H1 (cell line): ENCODE results near the gene ZC2HC1C. TPM values are rescaled to one million over a fixed set of nuclear protein-coding genes. Genes with fewer than 3 reads are reported as not detected.

Experiments
- CTCF ChIA-PET: fragments of 300-600 bp; sonication (Branson Sonifier 250); formaldehyde crosslinking; loops from one replicate; lab custom pipeline; 2021; ENCODE audit not compliant: partially characterized antibody; lab: Charles Lee
- POLR2A ChIA-PET: fragments of 300-600 bp; sonication (Branson Sonifier 250); formaldehyde crosslinking; loops from one replicate; lab custom pipeline; 2021; ENCODE audit warnings: inconsistent platforms; ENCODE audit not compliant: partially characterized antibody; lab: Charles Lee
- DNase-seq, 2 experiments: peaks; one replicate each; pipeline versions ENCODE4 v3.0.0 to v3.0.0-alpha.2; 2010 to 2022; ENCODE audit warnings: low spot score in 2 of 2, low read depth in 1 of 2, mixed read lengths in 1 of 2
- FAIRE-seq: peaks from 2 replicates; lab custom pipeline; 2011; peaks lifted over from hg19 to GRCh38; lab: Jason Lieb, UNC
- H2AFZ ChIP-seq: 2 replicates; pipeline ENCODE4 v1.8.1; 2012; ENCODE audit warnings: low read length, inconsistent platforms
- H2AK5ac ChIP-seq: 2 replicates; pipeline ENCODE4 v1.6.1; 2013; ENCODE audit warnings: low read depth, low read length
- H2BK120ac ChIP-seq: replicated peaks from 2 replicates; pipeline ENCODE3; 2013; ENCODE audit warnings: low read depth, low read length, inconsistent platforms
- H2BK12ac ChIP-seq: 2 replicates; pipeline ENCODE4 v1.6.1; 2013; ENCODE audit warnings: low read depth, low read length
- H2BK15ac ChIP-seq: 2 replicates; pipeline ENCODE4 v1.6.1; 2013; ENCODE audit warnings: low read length
- H2BK20ac ChIP-seq: 2 replicates; pipeline ENCODE4 v1.6.1; 2013; ENCODE audit warnings: low read length
- H2BK5ac ChIP-seq: 2 replicates; pipeline ENCODE4 v1.6.1; 2013; ENCODE audit warnings: low read depth, low read length
- H3K14ac ChIP-seq: 2 replicates; pipeline ENCODE4 v1.6.1; 2013; ENCODE audit warnings: inconsistent platforms; ENCODE audit not compliant: insufficient read length
- H3K18ac ChIP-seq: 2 replicates; pipeline ENCODE4 v1.6.1; 2013; ENCODE audit warnings: low read length; ENCODE audit errors: extremely low read depth
- H3K23ac ChIP-seq: 2 replicates; pipeline ENCODE4 v1.6.1; 2013; ENCODE audit warnings: inconsistent platforms; ENCODE audit not compliant: insufficient read length
- H3K23me2 ChIP-seq: 2 replicates; pipeline ENCODE4 v1.6.1; 2013; ENCODE audit warnings: low read depth, low read length
- H3K27ac ChIP-seq: 2 replicates; pipeline ENCODE4 v1.6.1; 2011; ENCODE audit warnings: low read depth, low read length, inconsistent platforms
- H3K27me3 ChIP-seq, 4 experiments: replicated peaks in 1 of 4; 1 replicate in 1 of 4; 2 replicates in 3 of 4; pipeline versions ENCODE4 v1.6.1 to v1.8.1; 2011 to 2013; ENCODE audit warnings: low read length in 3 of 4, mild to moderate bottlenecking in 3 of 4, inconsistent platforms in 2 of 4, mixed read lengths in 2 of 4, moderate library complexity in 1 of 4; ENCODE audit not compliant: control insufficient read depth in 3 of 4, insufficient read depth in 3 of 4; ENCODE audit errors: extremely low read depth in 1 of 4
- H3K36me3 ChIP-seq, 4 experiments: 2 replicates each; pipeline versions ENCODE4 v1.6.1 to v1.8.1; 2011 to 2013; ENCODE audit warnings: mild to moderate bottlenecking in 4 of 4, low read length in 3 of 4, moderate library complexity in 2 of 4, control low read depth in 1 of 4, inconsistent platforms in 1 of 4; ENCODE audit not compliant: insufficient read depth in 4 of 4, control insufficient read depth in 2 of 4
- H3K4ac ChIP-seq: replicated peaks from 2 replicates; pipeline ENCODE3; 2013; ENCODE audit warnings: low read length, low read depth, mixed read lengths, inconsistent platforms; ENCODE audit not compliant: insufficient read length
- H3K4me1 ChIP-seq, 4 experiments: replicated peaks in 1 of 4; 1 replicate in 1 of 4; 2 replicates in 3 of 4; pipeline versions ENCODE4 v1.6.1 to v1.8.1; 2011 to 2013; ENCODE audit warnings: low read length in 3 of 4, inconsistent platforms in 2 of 4, mixed read lengths in 1 of 4; ENCODE audit not compliant: insufficient read depth in 4 of 4, control insufficient read depth in 3 of 4
- H3K4me2 ChIP-seq, 2 experiments: 2 replicates each; pipeline versions ENCODE4 v1.6.1 to v1.8.1; 2011 to 2013; ENCODE audit warnings: low read depth in 2 of 2, low read length in 2 of 2, control low read depth in 1 of 2, inconsistent platforms in 1 of 2, mild to moderate bottlenecking in 1 of 2; ENCODE audit not compliant: insufficient read depth in 1 of 2
- H3K4me3 ChIP-seq, 4 experiments: fragments of 200-600, 300-600 bp in 1 of 4; sonication (generic), shearing (Covaris generic), sonication (Bioruptor Twin) in 1 of 4; 2 replicates each; pipeline versions ENCODE4 v1.5.1 to v1.8.1; 2011 to 2016; ENCODE audit warnings: low read length in 4 of 4, low read depth in 3 of 4, control low read depth in 2 of 4, inconsistent platforms in 2 of 4, mild to moderate bottlenecking in 2 of 4, mixed read lengths in 1 of 4, moderate library complexity in 1 of 4; ENCODE audit not compliant: insufficient read depth in 2 of 4; ENCODE audit errors: extremely low read depth in 1 of 4
- H3K56ac ChIP-seq: replicated peaks from 2 replicates; pipeline ENCODE3; 2013; ENCODE audit warnings: low read depth, mild to moderate bottlenecking, mixed read lengths, low read length, inconsistent platforms; ENCODE audit not compliant: insufficient read length
- H3K79me1 ChIP-seq: 2 replicates; pipeline ENCODE4 v1.6.1; 2013; ENCODE audit warnings: low read depth, low read length, control low read depth
- H3K79me2 ChIP-seq, 2 experiments: 2 replicates each; pipeline versions ENCODE4 v1.6.1 to v1.8.1; 2012 to 2013; ENCODE audit warnings: low read length in 2 of 2, mild to moderate bottlenecking in 2 of 2, inconsistent platforms in 1 of 2; ENCODE audit not compliant: insufficient read depth in 2 of 2, control insufficient read depth in 1 of 2
- H3K9ac ChIP-seq, 4 experiments: replicated peaks in 1 of 4; 1 replicate in 1 of 4; 2 replicates in 3 of 4; pipeline versions ENCODE4 v1.6.1 to v1.8.1; 2011 to 2013; ENCODE audit warnings: low read depth in 3 of 4, low read length in 3 of 4, control low read depth in 2 of 4, mild to moderate bottlenecking in 2 of 4, moderate library complexity in 2 of 4, inconsistent platforms in 1 of 4; ENCODE audit errors: extremely low read depth in 1 of 4
- H3K9me3 ChIP-seq, 2 experiments: 2 replicates each; pipeline versions ENCODE4 v1.6.1 to v1.8.1; 2012 to 2013; ENCODE audit warnings: mild to moderate bottlenecking in 2 of 2, moderate library complexity in 2 of 2, control low read depth in 1 of 2, inconsistent platforms in 1 of 2, low read depth in 1 of 2, low read length in 1 of 2, mixed read lengths in 1 of 2; ENCODE audit not compliant: insufficient read depth in 2 of 2
- H4K20me1 ChIP-seq, 2 experiments: replicated peaks in 1 of 2; 2 replicates each; pipeline versions ENCODE3 to v1.8.1; 2011 to 2013; ENCODE audit warnings: inconsistent platforms in 2 of 2, low read length in 2 of 2, mild to moderate bottlenecking in 1 of 2; ENCODE audit not compliant: insufficient read depth in 2 of 2, control insufficient read depth in 1 of 2
- H4K5ac ChIP-seq: 2 replicates; pipeline ENCODE4 v1.6.1; 2013; ENCODE audit warnings: low read length, low read depth, mixed read lengths, inconsistent platforms; ENCODE audit not compliant: insufficient read length
- H4K8ac ChIP-seq: 2 replicates; pipeline ENCODE4 v1.8.0; 2013; ENCODE audit warnings: mild to moderate bottlenecking, moderate library complexity, low read length, inconsistent platforms; ENCODE audit not compliant: insufficient read depth; ENCODE audit errors: extremely low read depth
- H4K91ac ChIP-seq: replicated peaks from 2 replicates; pipeline ENCODE3; 2013; ENCODE audit warnings: low read length, mixed read lengths, inconsistent platforms; ENCODE audit not compliant: insufficient read length
- CREB1 ChIP-seq: IDR thresholded peaks from 2 replicates; pipeline ENCODE4 v1.6.1; 2012; ENCODE audit warnings: inconsistent platforms
- CTBP2 ChIP-seq: IDR thresholded peaks from 2 replicates; pipeline ENCODE4 v1.7.0; 2011; ENCODE audit warnings: borderline replicate concordance, mild to moderate bottlenecking, moderate library complexity, mixed read lengths, low read length; ENCODE audit not compliant: insufficient read depth, insufficient read length
- GABPA ChIP-seq: IDR thresholded peaks from 2 replicates; pipeline ENCODE4 v1.6.1; 2011; ENCODE audit warnings: mild to moderate bottlenecking, low read length, moderate library complexity, borderline replicate concordance; ENCODE audit not compliant: insufficient read depth
- KDM4A ChIP-seq: IDR thresholded peaks from one replicate; pipeline ENCODE4 v1.7.1; 2012; ENCODE audit warnings: low read depth, mild to moderate bottlenecking, moderate library complexity, low read length, inconsistent platforms; ENCODE audit not compliant: severe bottlenecking
- MAX ChIP-seq: IDR thresholded peaks from 2 replicates; pipeline ENCODE4 v1.6.1; 2012; ENCODE audit warnings: inconsistent platforms
- WGBS, 2 experiments: shearing (Covaris generic) in 1 of 2; methylation state at CpG; one replicate each; pipeline versions ENCODE4 v1.1.6 to v1.1.7; 2013 to 2015; ENCODE audit warnings: low lambda C conversion rate in 2 of 2, mixed read lengths in 2 of 2, inconsistent platforms in 1 of 2, low coverage in 1 of 2, missing lambda C conversion rate in 1 of 2; ENCODE audit not compliant: insufficient replicate concordance in 2 of 2, insufficient coverage in 1 of 2, insufficient read length in 1 of 2; ENCODE audit errors: extremely low coverage in 1 of 2, missing lambda C conversion rate in 1 of 2; 5-methylcytosine and 5-hydroxymethylcytosine counted together
- polyA plus RNA-seq, 7 experiments: library from polyadenylated mRNA; depleted of rRNA in 3 of 7; stranded (reverse) in 5 of 7; unstranded in 2 of 7; fragments of >200 nt in 5 of 7; fragments of 200-250 nt in 2 of 7; gene quantifications; 1 replicate in 5 of 7; 2 replicates in 1 of 7; 4 replicates in 1 of 7; pipeline versions ENCODE4 v1.2.1 to v1.2.3, GENCODE V29; 2011 to 2013; ENCODE audit warnings: missing spikeins in 2 of 7, mixed read lengths in 2 of 7
- total RNA-seq: library from RNA; stranded (reverse); fragmentation: NEBNext Ultra II Directional; extraction: Animal tissue kit (Norgen Biotek cat#: 25700); gene quantifications from 2 replicates; pipeline ENCODE4 v1.2.1, GENCODE V29; 2021

The ZC2HC1C gene
- total and polyA plus RNA-seq, 2 of the 8 experiments (the other 6 are each of a cell fraction or from before 2014, with no cell fraction given) = 0.57 to 1.2 TPM

- Histone ChIP-seq H3K9ac (no peak overlapping the region), H4K91ac (no peak overlapping the region), H3K4me3 (no peak overlapping the region), H2BK15ac (no peak overlapping the region), H3K9me3 (no peaks in the 10 kb centered on the region), H3K79me2 (no peaks in the 10 kb centered on the region), H3K14ac (no peak overlapping the region), H3K23ac (no peak overlapping the region), H2BK5ac (no peak overlapping the region), H3K4me1 (no peaks in the 10 kb centered on the region), H3K36me3 (peaks cover 0 to 15% (median 1%) of the 10 kb centered on the region in 4 experiments; a peak in 5 of 8 replicates), H4K5ac (no peak overlapping the region), H3K23me2 (no peaks in the 10 kb centered on the region), H3K27me3 (no peaks in the 10 kb centered on the region), H2AK5ac (no peak overlapping the region), H3K27ac (no peak overlapping the region), H3K18ac (no peak overlapping the region), H4K20me1 (no peaks in the 10 kb centered on the region), H2AFZ (no peak overlapping the region), H3K79me1 (no peaks in the 10 kb centered on the region), H2BK12ac (no peak overlapping the region), H3K56ac (no peak overlapping the region), H3K4ac (no peak overlapping the region), H4K8ac (no peak overlapping the region), H2BK120ac (no peak overlapping the region), H2BK20ac (no peak overlapping the region), H3K4me2 (no peak overlapping the region)
- ChIA-PET POLR2A (interaction anchor here (1.6 to 1.7 kb wide), 2 partner anchors 31 to 65 kb away, joined by 3 to 4 read pairs; no protein-coding TSS in a partner anchor), CTCF (interaction anchor here (1.2 to 3.4 kb wide), 2 partner anchors 45 to 99 kb away, joined by 3 to 12 read pairs; no protein-coding TSS in a partner anchor)
- TF ChIP-seq CTBP2 = no peak
- no peak for TF ChIP-seq KDM4A
- no peak for TF ChIP-seq MAX
- no peak for TF ChIP-seq GABPA
- no peak for TF ChIP-seq CREB1
- DNase-seq (no peak), FAIRE-seq (no peak)
- WGBS, 2 experiments = 58% methylated on average over 2 of the region's 2 CpGs; no CpG with 5 or more reads in 1 of the 2 experiments
Measured at GRCh38 chr14:75044322-75044721, 25.1 kb upstream of the ZC2HC1C start.
